H9 (cell line): ENCODE measurements around the gene PPP1R16B. TPM values are rescaled to one million over a fixed set of nuclear protein-coding genes. Genes with fewer than 3 reads are reported as not detected.

ENCODE experiments used
- DNase-seq: peaks from one replicate; pipeline ENCODE4 v3.0.0-alpha.2; 2017
- H2AFZ ChIP-seq: one replicate; pipeline ENCODE4 v1.6.1; 2013; ENCODE audit warnings: mild to moderate bottlenecking, low read length, control low read depth, moderate library complexity
- H2AK5ac ChIP-seq: 2 replicates; pipeline ENCODE4 v1.6.1; 2013; ENCODE audit warnings: low read length, control low read depth, mixed read lengths; ENCODE audit not compliant: insufficient read length
- H2BK120ac ChIP-seq: one replicate; pipeline ENCODE4 v1.6.1; 2013; ENCODE audit warnings: low read depth, mild to moderate bottlenecking, low read length, control low read depth, inconsistent platforms; ENCODE audit not compliant: poor library complexity, severe bottlenecking
- H2BK12ac ChIP-seq: 2 replicates; pipeline ENCODE4 v1.6.1; 2013; ENCODE audit warnings: low read length, control low read depth, mixed read lengths, low read depth; ENCODE audit not compliant: insufficient read length
- H2BK15ac ChIP-seq: 2 replicates; pipeline ENCODE4 v1.6.1; 2013; ENCODE audit warnings: low read depth, low read length, control low read depth
- H2BK20ac ChIP-seq: one replicate; pipeline ENCODE4 v1.6.1; 2013; ENCODE audit warnings: low read depth, mild to moderate bottlenecking, low read length, control low read depth, inconsistent platforms; ENCODE audit not compliant: poor library complexity, severe bottlenecking
- H2BK5ac ChIP-seq: 2 replicates; pipeline ENCODE4 v1.6.1; 2013; ENCODE audit warnings: low read length, control low read depth, mixed read lengths; ENCODE audit not compliant: insufficient read length
- H3K14ac ChIP-seq: 2 replicates; pipeline ENCODE4 v1.6.1; 2013; ENCODE audit warnings: low read length, control low read depth; ENCODE audit not compliant: insufficient read depth
- H3K18ac ChIP-seq: 2 replicates; pipeline ENCODE4 v1.6.1; 2013; ENCODE audit warnings: low read depth, mild to moderate bottlenecking, mixed read lengths, low read length, control low read depth; ENCODE audit not compliant: insufficient read length
- H3K23ac ChIP-seq: 2 replicates; pipeline ENCODE4 v1.6.1; 2013; ENCODE audit warnings: low read length, control low read depth, mixed read lengths, low read depth; ENCODE audit not compliant: insufficient read length
- H3K23me2 ChIP-seq: 2 replicates; pipeline ENCODE4 v1.6.1; 2013; ENCODE audit warnings: low read depth, mild to moderate bottlenecking, mixed read lengths, low read length, control low read depth; ENCODE audit not compliant: insufficient read length, poor library complexity, severe bottlenecking
- H3K27ac ChIP-seq: 2 replicates; pipeline ENCODE4 v1.5.1; 2013; ENCODE audit warnings: low read length, control low read depth, mixed read lengths, low read depth; ENCODE audit not compliant: insufficient read length
- H3K27me3 ChIP-seq: 2 replicates; pipeline ENCODE4 v1.6.1; 2013; ENCODE audit warnings: low read length, control low read depth, inconsistent platforms; ENCODE audit not compliant: insufficient read depth
- H3K4ac ChIP-seq: 2 replicates; pipeline ENCODE4 v1.6.1; 2013; ENCODE audit warnings: low read depth, mild to moderate bottlenecking, control low read depth, inconsistent platforms, low read length, moderate library complexity
- H3K4me1 ChIP-seq: 2 replicates; pipeline ENCODE4 v1.6.1; 2013; ENCODE audit warnings: low read length, control low read depth, inconsistent platforms; ENCODE audit not compliant: insufficient read depth
- H3K4me2 ChIP-seq: 2 replicates; pipeline ENCODE4 v1.6.1; 2013; ENCODE audit warnings: low read length, control low read depth, mixed read lengths; ENCODE audit not compliant: insufficient read length, insufficient read depth
- H3K56ac ChIP-seq: 2 replicates; pipeline ENCODE4 v1.6.1; 2013; ENCODE audit warnings: low read depth, mild to moderate bottlenecking, mixed read lengths, low read length, control low read depth; ENCODE audit not compliant: insufficient read length
- H3K79me1 ChIP-seq: 2 replicates; pipeline ENCODE4 v1.6.1; 2013; ENCODE audit warnings: low read depth, mild to moderate bottlenecking, moderate library complexity, low read length, control low read depth, inconsistent platforms; ENCODE audit not compliant: insufficient read depth, poor library complexity, severe bottlenecking
- H3K79me2 ChIP-seq: 2 replicates; pipeline ENCODE4 v1.6.1; 2013; ENCODE audit warnings: low read length, control low read depth, inconsistent platforms; ENCODE audit not compliant: insufficient read depth
- H3K9ac ChIP-seq: 2 replicates; pipeline ENCODE4 v1.6.1; 2013; ENCODE audit warnings: low read length, control low read depth, mixed read lengths; ENCODE audit not compliant: insufficient read length; ENCODE audit errors: extremely low read depth
- H3K9me3 ChIP-seq: one replicate; pipeline ENCODE4 v1.6.1; 2013; ENCODE audit warnings: low read depth, low read length, inconsistent platforms; ENCODE audit not compliant: control insufficient read depth
- H3T11ph ChIP-seq: one replicate; pipeline ENCODE4 v1.6.1; 2013; ENCODE audit warnings: mild to moderate bottlenecking, low read length, control low read depth, inconsistent platforms
- H4K20me1 ChIP-seq: one replicate; pipeline ENCODE4 v1.6.1; 2013; ENCODE audit not compliant: control insufficient read depth, insufficient read length, insufficient read depth
- H4K5ac ChIP-seq: 2 replicates; pipeline ENCODE4 v1.6.1; 2013; ENCODE audit warnings: low read depth, mild to moderate bottlenecking, mixed read lengths, low read length, control low read depth; ENCODE audit not compliant: insufficient read length
- H4K8ac ChIP-seq: replicated peaks from 2 replicates; pipeline ENCODE4 v1.6.1; 2013; ENCODE audit warnings: low read length, control low read depth, mixed read lengths, low read depth; ENCODE audit not compliant: insufficient read length
- H4K91ac ChIP-seq: 2 replicates; pipeline ENCODE4 v1.6.1; 2013; ENCODE audit warnings: low read depth, mild to moderate bottlenecking, moderate library complexity, mixed read lengths, low read length, control low read depth; ENCODE audit not compliant: insufficient read length
- H3K27ac Mint-ChIP-seq, 3 experiments: 2 replicates in 2 of 3; 3 replicates in 1 of 3; pipeline ENCODE4 v1.8.0; 2020 to 2021; ENCODE audit warnings: mixed read lengths in 3 of 3, mild to moderate bottlenecking in 1 of 3, moderate library complexity in 1 of 3
- H3K27me3 Mint-ChIP-seq: 2 replicates; pipeline ENCODE4 v1.8.0; 2021; ENCODE audit warnings: low read depth, mild to moderate bottlenecking, moderate library complexity, mixed read lengths
- H3K36me3 Mint-ChIP-seq, 3 experiments: 2 replicates in 2 of 3; 3 replicates in 1 of 3; pipeline ENCODE4 v1.8.0; 2020 to 2021; ENCODE audit warnings: low read depth in 3 of 3, mixed read lengths in 3 of 3; ENCODE audit not compliant: insufficient read depth in 1 of 3
- H3K4me1 Mint-ChIP-seq, 2 experiments: 2 replicates each; pipeline ENCODE4 v1.8.0; 2020; ENCODE audit warnings: mixed read lengths in 2 of 2
- H3K4me3 Mint-ChIP-seq, 2 experiments: 2 replicates in 1 of 2; 3 replicates in 1 of 2; pipeline ENCODE4 v1.8.0; 2020 to 2021; ENCODE audit warnings: mild to moderate bottlenecking in 2 of 2, mixed read lengths in 2 of 2, moderate library complexity in 1 of 2
- H3K9me3 Mint-ChIP-seq, 2 experiments: 2 replicates in 1 of 2; 3 replicates in 1 of 2; pipeline ENCODE4 v1.8.0; 2020; ENCODE audit warnings: mild to moderate bottlenecking in 2 of 2, mixed read lengths in 2 of 2, moderate library complexity in 1 of 2
- WGBS: extraction: QIAGEN DNeasy Blood & Tissue Kit; methylation state at CpG from one replicate; pipeline ENCODE4 v1.1.7; 2013; ENCODE audit warnings: missing lambda C conversion rate, low lambda C conversion rate, mixed read lengths; ENCODE audit not compliant: insufficient read length; ENCODE audit errors: extremely low coverage; 5-methylcytosine and 5-hydroxymethylcytosine counted together
- total RNA-seq: library from RNA; stranded (reverse); gene quantifications from 2 replicates; pipeline ENCODE4 v1.2.1, GENCODE V29; 2021
- TF ChIP-seq, protein P1 (sequence below): fragments of 200-600 bp; sonication (generic); conservative IDR thresholded peaks from 3 replicates; pipeline ENCODE4 v1.8.0; 2021; ENCODE audit warnings: antibody characterized with exemption, mild to moderate bottlenecking

Gene PPP1R16B
- total RNA-seq, 1 experiment from 2014 or later, result 8.2 TPM

DNA sequence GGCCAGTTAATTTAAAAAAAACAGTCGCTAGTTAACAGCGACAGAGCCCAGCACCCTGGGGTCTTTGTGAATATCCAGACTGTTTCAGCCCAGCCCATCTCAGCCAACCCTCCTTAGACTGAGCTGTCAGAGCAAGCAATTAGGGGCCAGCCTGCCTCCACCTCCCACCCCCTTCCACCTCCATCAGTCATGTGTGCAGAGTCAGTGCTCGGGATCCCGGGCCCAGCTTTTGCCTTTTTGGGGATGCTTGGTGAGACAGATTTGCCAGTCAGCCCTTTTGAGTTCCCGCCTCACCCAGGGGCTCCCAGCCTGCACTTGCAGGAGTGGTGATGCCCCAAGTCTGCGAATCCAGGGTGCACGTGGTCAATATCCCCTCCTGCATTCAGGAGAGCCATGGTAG lies 114.2 kb downstream of the PPP1R16B start:
- Mint-ChIP-seq H3K4me3 (no peak overlapping the region), H3K27me3 (no peaks in the 10 kb centered on the region), H3K36me3 (no peaks in the 10 kb centered on the region; a peak in 1 of 7 replicates), H3K9me3 (no peaks in the 10 kb centered on the region), H3K27ac (no peak overlapping the region), H3K4me1 (no peaks in the 10 kb centered on the region)
- Histone ChIP-seq H3K14ac (no peak overlapping the region), H2AFZ (no peak overlapping the region), H3K9me3 (no peaks in the 10 kb centered on the region), H2BK120ac (no peak overlapping the region), H3K4me2 (no peak overlapping the region), H4K91ac (no peak overlapping the region), H2BK15ac (no peak overlapping the region), H3K4ac (no peak overlapping the region), H3T11ph (no peak overlapping the region), H2AK5ac (no peak overlapping the region), H3K79me1 (no peaks in the 10 kb centered on the region), H3K27me3 (no peaks in the 10 kb centered on the region), H2BK5ac (no peak overlapping the region), H4K5ac (no peak overlapping the region), H3K9ac (no peak overlapping the region), H4K20me1 (no peaks in the 10 kb centered on the region), H3K23ac (no peak overlapping the region), H3K79me2 (no peaks in the 10 kb centered on the region), H3K23me2 (no peaks in the 10 kb centered on the region), H2BK20ac (no peak overlapping the region), H4K8ac (no peak overlapping the region), H3K27ac (no peak overlapping the region), H3K4me1 (no peaks in the 10 kb centered on the region), H2BK12ac (no peak overlapping the region), H3K18ac (no peak overlapping the region), H3K56ac (no peak overlapping the region)
- WGBS, result no CpG with 5 or more reads among the region's 7 CpGs
- TF ChIP-seq, protein P1, sequence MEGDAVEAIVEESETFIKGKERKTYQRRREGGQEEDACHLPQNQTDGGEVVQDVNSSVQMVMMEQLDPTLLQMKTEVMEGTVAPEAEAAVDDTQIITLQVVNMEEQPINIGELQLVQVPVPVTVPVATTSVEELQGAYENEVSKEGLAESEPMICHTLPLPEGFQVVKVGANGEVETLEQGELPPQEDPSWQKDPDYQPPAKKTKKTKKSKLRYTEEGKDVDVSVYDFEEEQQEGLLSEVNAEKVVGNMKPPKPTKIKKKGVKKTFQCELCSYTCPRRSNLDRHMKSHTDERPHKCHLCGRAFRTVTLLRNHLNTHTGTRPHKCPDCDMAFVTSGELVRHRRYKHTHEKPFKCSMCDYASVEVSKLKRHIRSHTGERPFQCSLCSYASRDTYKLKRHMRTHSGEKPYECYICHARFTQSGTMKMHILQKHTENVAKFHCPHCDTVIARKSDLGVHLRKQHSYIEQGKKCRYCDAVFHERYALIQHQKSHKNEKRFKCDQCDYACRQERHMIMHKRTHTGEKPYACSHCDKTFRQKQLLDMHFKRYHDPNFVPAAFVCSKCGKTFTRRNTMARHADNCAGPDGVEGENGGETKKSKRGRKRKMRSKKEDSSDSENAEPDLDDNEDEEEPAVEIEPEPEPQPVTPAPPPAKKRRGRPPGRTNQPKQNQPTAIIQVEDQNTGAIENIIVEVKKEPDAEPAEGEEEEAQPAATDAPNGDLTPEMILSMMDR, result no peak
- DNase-seq, result no peak
